SIG-M5 (cell line): ENCODE results near the gene DNAI4.
"Not testable (repeated sequence)": the region's sequence is repeated elsewhere in the genome, so short reads cannot be mapped to it uniquely, and the experiment has no call there.

ENCODE experiments used
- DNase-seq: peaks from one replicate; lab custom pipeline; 2025; lab: John Stamatoyannopoulos, UW

The DNAI4 gene

DNA sequence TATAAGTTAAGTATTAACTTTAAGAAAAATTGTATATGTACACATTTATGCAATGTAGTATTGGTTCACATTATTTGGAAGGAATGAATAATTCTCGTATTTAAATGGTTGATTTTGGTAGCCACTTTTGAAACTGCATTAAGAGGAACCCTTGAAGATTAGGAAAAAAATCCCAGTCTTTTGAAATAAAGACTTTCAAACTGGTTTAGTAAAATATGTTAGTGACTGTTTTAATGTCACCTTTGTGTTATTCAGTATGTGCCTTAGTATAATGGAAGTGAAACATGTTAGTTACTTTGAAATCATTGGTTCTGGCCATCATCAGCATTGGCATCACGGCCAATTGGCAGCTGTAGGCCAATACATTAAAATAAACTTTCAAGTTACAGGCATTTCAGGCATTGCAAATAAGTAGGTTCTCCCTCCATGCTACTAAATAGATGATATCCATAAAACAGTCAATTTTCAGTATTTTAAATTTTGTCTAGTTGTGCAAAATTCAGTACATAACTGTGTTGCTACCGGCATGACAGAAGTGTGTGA, 4.6 kb upstream of the DNAI4 start:
- no peak for DNase-seq

DNA sequence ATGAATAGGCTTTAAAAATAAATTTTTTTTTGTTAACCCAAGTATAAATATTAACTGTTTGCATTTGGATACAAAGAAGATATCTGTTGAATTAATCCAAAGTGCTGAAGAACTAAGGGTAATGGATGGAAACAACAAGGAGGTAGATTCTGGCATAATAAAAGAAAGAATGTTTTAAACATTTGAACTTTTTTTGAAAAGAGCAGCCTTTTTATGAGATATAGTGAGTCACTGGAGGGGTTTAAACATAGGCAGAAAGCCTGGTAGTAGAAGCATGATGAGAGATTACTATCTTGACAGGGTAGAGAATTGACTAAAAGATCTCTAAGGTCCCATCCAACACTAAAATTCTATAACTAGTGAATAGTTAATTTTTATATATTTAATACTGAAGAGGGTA, 2.9 kb upstream of the DNAI4 start:
- DNase-seq = no peak

DNA sequence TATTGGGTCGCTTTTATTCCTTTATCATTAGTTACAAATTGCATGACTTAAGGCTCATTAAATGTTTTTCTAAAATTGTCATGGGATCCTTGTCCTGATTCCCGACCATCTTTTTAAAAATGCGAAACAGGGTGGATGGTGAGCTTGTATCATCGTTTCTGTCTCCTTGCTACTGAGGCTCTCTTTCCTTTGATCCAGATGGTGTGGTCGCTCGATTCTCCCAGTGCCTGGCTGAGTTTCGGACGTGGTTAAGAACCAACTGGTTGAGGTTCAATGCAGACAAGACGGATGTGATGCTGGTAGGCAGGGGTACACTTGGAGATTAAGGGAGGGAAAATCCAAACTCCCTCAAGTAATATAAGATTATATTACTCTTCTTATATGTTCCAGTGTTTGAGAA, 1.3 kb upstream of the DNAI4 start:
- no peak for DNase-seq

DNA sequence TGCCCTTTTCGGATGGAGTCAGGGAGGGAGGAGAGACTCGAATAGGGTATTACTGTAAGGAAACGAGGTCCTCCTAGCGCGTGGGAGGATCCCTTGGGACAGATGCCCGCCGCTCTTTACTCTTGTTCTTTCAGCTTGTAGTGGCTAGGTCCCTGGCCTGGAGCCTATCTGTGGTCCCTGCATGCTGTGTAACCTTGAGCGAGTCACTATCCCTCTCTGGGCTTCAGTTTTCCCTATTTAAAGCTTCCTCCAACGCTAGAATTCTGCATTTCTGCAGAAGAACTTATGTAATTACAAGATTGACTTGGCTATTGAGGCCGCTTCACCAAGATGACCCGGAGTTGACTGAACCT, 878 bp upstream of the DNAI4 start:
- no peak for DNase-seq

DNA sequence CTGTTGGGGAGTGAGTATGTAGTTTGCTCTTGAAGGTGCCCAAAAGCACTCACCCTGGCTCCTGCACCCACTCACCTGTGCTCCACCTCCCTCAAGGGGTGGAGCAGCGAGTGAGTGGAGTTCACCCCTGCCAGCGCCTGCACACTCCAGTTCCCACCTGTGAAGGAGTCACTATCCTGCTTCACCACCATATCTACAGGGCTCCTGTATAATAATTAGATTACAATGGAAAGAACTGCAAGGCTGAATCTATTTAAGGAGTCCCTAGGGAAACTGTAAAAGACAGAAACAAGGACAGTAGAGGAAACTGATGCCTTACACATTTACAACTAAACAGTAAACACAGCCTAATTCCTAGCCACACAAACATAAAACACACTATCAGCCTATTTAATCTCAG, 4.1 kb downstream of the DNAI4 start:
- no peak for DNase-seq

DNA sequence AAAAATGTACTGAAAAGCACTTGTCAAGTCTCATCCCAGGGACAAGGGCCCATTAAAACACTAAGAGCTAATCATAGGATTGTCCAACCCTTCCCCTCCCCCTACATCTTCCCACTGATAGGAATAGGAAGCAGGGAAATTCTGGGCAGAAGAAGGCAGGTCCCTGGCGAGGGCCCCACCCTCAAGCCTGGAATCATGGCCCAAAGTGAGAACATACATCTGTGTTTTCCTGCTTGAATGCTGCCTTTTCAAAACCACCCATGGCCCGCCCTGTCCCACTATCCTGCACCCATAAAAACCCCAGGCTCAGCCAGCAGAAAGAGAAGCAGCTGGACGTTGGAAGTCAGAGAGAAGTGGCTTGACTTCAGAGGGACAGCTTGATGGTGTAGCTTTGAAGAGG, 4.8 kb downstream of the DNAI4 start:
- no peak for DNase-seq

DNA sequence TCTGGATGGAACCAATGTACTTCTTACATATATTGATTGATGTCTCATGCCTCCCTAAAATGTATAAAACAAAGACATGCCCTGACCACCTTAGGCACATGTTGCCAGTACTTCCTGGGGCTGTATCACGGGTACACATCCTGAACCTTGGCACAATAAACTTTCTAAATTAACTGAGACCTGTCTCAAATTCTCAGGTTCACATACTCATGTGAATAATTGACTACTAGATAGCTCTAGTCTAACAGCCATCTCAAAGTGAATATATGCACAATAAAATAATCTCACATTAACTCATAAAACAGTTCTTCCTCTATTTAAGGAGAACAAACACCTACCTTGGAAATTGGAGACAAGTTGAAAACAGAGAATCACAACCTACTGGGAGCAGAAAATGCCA, 5.6 kb downstream of the DNAI4 start:
- DNase-seq = no peak

DNA sequence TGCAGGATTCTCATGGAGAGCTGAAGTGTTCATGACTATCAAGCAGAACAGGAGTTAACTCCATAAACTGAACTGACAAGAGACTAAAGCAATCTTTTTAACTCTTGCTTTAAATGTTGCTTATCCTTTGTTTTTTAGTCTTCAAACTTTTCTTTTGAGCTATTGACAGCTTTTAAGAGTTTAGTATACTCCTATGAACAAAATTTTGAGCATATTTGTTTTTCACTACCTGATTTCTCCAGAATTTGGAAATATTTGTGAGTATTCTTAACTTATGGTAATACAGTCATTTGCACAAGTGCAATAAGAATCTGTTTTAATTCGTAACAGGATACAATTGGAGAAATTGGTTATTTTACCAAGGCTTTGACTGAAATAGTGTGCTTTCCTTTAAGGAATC, 7.2 kb downstream of the DNAI4 start:
- DNase-seq = no peak

DNA sequence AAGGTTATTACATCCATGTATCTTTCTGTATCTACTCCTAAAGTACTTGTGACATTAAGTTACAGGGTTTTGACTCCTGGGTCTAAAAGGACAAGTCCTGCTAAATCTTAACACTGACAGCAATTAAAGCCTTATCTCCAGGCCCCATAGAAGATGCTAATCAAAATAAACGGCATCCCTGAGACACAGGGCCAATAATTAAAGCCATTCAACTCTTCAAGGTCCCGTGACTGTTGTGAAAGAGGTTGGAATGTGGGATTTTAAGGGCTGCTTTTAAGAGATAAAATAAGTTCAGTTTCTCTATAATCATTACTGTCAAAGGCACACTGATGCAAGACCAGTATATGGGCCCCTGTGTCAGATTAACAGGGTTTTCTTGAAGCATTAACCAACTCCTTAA, 8.3 kb downstream of the DNAI4 start:
- no peak for DNase-seq

DNA sequence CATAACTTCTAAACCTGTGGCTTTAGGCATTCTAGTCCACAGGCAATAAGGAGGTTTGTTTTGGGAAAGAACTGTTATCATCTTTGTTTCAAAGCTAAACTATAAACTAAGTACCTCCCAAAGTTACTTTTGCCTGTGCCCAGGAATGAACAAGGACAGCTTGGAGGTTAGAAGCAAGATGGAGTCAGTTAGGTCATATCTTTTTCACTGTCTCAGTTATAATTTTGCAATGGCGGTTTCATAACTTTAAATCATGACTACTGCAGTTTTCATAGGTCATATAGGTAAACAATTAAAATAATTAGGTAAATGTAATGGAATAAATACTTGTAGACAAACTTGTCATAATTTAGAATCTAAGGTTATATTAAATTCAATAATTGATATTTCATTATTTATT, 9.5 kb downstream of the DNAI4 start:
- DNase-seq = not testable (repeated sequence)

DNA sequence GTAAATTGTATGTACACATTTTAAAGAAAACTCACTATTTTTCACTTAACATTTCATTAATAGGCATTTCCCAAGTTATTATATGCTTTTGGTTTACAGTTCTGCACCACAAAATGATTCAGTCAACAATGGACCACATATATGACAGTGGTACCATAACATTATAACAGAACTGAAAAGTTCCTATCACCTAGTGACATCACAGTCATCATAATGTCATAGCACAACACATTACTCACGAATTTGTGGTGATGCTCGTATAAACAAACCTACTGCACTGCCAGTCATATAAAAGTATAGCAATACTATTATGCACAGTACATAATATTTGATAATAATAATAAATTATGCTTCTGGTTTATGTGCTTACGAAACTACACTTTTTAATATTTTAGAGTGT, 30.9 kb downstream of the DNAI4 start:
- no peak for DNase-seq

DNA sequence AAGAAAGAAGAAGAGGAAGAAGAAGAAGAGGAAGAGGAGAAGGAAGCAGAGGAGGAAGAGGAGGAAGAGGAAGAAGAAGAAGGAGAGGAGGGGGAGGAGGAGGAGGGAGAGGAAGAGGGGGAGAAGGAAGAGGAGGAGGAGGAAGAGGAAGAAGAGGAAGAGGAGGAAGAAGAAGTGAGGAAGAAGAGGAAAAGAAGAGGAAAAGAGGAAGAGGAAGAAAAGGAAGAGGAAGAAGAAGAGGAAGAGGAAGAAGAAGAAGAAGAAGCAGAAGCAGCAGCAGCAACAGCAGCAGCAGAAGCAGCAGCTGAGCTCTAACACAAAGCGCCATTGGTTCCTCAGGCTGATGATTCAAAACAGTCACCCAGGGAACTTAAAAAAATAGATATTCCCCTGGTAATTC, 34.0 kb downstream of the DNAI4 start:
- DNase-seq = no peak

DNA sequence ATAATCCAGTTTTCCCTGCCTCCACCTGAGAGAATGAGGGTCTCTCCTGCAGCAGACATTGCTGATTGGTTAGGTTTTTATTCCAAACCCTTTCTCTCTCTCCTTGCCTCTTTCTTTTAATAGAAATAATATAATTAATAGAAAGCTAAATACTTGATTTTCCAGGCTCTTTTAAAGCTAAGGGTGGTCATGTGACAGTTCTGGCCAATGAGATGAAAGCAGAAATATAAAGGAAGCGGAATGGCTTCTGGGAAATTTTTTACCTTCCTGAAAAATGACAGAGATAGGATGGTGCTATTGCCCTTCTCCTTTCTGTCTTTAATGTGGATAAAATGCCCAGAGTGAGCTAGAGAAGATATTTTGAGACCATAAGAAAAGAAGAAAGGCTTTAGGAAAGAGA, 35.6 kb downstream of the DNAI4 start:
- DNase-seq = no peak

DNA sequence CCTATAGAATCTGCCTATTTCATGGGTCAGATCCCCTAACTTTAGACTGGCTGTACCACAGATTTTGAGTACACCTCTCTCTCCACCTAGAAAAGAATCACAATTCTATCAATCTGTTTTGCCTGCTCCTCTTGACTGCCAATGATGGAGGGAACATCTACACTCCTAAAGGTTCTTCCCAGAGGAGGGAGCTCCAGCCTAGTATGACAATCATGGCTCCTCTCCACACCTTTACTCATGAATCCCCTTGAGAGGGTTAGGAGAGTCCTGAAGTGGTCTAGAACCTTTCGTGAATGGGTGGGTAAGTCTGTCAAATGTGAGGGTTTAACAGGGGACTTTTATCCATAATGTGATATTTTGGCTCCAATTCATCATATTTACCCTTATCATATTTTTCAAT, 48.0 kb downstream of the DNAI4 start:
- no peak for DNase-seq

DNA sequence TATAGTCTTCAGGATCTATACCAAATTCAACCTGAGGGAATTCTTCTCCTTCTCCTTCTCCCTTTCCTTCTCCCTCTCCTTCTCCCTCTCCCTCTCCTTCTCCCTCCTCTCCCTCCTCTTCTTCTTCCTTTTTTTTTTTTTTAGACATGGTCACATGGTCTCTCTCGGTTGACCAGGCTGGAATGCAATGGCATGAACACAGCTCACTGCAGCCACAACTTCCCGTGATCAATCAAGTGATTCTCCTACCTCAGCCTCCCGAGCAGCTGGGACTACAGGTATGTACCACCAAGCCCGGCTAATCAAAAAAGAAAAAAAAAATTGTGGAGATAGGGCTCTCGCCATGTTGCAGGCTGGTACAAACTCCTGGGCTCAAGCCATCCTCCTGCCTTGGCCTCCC, 51.5 kb downstream of the DNAI4 start:
- no peak for DNase-seq

DNA sequence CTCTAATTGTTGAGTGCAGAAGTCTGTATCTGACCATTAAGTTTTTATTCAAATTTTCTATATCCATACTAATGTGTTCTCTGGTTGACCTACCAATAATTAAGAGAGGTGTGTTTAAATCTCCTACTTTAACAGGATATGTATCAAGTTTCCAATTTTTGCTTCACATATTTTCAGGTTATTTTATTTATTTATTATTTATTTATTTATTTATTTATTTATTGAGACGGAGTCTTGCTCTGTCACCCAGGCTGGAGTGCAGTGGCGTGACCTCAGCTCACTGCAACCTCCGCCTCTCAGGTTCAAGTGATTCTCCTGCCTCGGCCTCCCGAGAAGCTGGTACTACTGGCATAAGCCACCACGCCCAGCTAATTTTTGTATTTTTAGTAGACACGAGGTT, 52.6 kb downstream of the DNAI4 start:
- not testable (repeated sequence) for DNase-seq

DNA sequence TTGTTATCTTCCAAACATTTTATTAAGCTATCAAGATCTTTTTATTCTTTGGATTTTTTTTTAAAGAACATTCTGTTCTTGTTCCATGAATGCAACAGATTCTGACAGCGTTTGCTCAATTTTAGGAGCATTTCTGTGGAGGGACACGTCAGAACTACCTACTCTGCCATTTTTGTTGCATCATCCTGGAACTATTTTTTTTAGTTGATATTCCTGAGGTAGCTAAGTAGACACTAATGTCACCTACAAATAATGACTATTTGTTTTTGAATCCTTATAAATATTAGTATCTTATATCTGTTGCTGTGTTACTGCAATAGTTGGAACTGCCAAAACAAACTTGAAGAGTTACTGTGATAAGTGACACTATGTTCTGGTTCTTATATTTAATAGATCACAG, 57.2 kb downstream of the DNAI4 start:
- DNase-seq = no peak

DNA sequence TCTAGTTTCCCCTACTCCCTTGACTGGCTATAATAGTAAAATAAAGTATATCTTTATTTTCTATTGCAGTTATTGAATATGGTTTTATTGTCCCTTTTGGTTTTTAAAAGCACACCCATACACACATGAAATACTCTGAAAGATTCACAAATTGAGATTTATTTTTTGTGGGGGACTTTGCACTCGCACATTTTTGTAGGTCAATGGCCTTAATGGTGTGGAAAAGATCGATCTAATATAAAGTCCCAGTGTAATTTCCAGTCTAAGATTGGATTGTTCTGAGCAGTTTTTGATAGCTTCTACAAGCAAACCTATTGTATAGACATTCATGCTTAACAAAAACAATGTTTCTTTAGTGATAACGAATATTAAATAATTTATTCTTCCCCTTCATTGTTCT, 64.1 kb downstream of the DNAI4 start:
- DNase-seq = no peak

DNA sequence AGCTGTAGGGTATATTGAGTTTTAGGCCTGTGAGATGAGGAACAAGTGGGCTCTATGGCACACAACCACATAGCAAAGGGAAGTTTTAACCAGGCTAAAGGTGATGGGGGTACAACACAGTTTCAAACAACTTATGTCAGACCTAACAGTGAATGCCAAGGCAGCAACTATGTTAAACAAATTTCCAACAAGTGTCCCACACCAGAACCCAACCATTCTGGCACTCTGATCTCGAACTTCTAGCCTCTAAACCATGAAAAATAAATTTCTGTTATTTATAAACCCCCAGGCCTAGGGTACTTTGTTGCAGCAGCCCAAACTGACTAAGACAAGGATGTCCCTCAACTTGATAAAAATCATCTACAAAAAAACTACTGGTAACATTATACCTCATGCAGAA, 71.3 kb downstream of the DNAI4 start:
- no peak for DNase-seq

DNA sequence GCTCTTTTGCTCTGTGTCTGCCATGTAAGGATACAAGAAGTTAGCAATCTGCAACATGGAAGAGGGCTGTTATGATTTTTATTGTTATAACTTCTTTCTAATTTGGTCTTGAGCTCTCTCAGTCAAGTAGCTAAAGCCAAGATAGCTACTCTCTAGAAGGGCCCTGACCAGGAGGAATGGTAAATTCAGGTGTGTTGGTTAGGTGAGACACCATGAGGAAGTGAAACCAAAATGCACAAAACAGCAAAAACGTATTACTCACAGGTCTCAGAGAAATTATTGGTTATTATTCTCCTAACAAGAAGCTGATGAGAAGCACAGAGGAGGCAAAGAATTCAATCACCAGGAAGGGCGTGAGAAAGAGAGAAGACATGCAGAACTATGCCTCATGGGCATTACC, 71.8 kb downstream of the DNAI4 start:
- no peak for DNase-seq

DNA sequence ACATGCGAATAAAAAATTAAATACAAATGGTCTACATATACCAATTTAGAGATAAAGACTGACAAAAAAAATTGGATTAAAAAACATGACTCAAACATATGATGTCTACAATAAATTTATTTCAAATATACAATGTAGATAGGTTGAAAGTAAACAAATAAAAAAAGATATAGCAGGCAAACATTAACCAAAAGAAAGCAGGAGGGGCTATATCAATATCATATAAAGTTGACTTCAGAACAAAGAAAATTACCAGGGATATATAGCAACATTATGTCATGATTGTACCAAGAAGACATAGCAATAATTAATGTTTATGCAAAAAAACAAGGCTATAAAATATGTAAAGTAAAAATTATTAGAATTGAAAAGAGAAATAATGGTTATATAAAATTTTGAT, 73.7 kb downstream of the DNAI4 start:
- DNase-seq = no peak

DNA sequence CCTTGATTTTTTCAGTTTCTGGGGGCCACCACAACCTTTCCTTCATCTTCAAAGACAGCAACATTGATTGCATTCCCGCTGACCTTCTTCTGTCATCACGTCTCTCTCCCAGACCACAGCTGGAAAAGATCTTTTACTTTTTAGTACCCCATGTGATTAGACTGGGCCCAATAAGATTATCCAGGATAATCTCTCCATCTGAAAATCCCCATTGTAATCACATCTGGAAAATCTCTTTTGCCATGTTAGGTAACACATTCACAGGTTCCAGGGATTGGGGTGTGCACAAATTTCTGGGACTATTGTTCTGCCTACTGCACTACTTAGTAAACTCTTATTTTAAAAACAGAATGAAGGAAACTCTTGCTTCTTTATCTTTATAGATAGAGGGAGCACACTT, 76.5 kb downstream of the DNAI4 start:
- no peak for DNase-seq

DNA sequence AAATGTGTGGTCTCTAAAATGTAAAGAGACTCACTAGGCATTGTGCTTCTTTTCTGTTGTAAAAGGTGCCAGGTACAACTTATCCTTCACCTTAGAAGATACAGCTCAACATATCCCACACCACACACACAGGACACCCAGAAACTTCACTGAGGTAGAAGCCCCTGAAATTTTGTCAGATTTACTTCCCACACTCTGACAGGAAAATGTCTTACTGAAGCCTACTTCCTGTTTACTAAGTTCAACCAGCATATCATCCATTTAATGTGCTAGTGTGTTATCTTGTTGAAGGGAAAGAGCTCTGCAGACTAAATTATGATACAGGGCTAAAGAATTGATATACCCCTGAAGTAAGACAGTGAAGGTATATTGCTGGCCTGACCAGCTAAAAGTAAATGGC, 83.7 kb downstream of the DNAI4 start:
- no peak for DNase-seq

DNA sequence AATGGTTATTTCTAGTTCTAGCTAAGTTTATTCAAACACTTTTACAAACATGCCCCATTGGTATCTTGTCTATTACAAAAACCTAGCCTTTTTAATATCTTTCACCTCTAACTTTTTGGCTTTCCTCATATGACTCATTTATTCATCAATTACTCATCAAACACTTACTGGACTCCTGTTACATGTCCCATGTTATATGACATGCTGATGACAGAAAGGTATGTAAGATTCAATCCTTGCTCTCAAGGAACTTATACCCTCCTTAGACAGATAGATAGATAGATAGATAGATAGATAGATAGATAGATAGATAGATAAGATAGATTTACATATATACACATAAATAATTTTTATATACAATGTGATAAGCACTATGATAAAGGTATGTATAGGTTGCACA, 89.7 kb downstream of the DNAI4 start:
- DNase-seq = no peak

DNA sequence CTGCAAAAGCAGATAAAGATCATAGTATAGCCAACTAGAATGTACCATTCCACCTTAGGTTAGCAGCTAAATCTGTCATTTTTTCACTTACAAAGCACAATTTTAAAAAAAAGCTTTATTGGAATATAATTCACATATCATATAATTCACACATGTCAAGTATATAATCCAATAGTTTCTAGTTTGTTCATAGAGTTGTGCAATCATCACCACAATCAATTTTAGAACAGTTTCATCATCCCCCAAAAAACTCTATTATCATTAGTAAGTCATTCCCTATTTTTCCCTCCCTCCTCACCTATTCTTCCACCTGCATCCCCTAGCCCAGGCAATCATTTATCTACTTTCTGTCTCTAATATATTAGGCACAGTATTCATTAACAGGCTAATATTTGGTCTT, 91.5 kb downstream of the DNAI4 start:
- DNase-seq = no peak
